Bronchial epithelial cell (primary cell): ENCODE data around the gene EPRS1. TPM values are rescaled to one million over a fixed set of nuclear protein-coding genes. Genes with fewer than 3 reads are reported as not detected.

Experiments
- DNase-seq: peaks from one replicate; pipeline ENCODE4 v3.0.0-alpha.2; 2010; ENCODE audit warnings: low read depth
- FAIRE-seq: peaks from 2 replicates; lab custom pipeline; 2011; peaks lifted over from hg19 to GRCh38; lab: Jason Lieb, UNC
- H3K27me3 ChIP-seq: 2 replicates; pipeline ENCODE4 v1.5.1; 2011; ENCODE audit warnings: low read length; ENCODE audit not compliant: control insufficient read depth, insufficient read depth
- H3K36me3 ChIP-seq: 2 replicates; pipeline ENCODE4 v1.5.1; 2011; ENCODE audit warnings: low read length; ENCODE audit not compliant: control insufficient read depth, insufficient read depth
- H3K4me3 ChIP-seq: 2 replicates; pipeline ENCODE4 v1.5.1; 2011; ENCODE audit warnings: mild to moderate bottlenecking, low read depth, low read length, control low read depth
- total RNA-seq: library from RNA; depleted of rRNA; stranded (reverse); fragments of >200 nt; gene quantifications from 2 replicates; pipeline ENCODE4 v1.2.1, GENCODE V29; 2014
- TF ChIP-seq, protein P1 (sequence below): IDR thresholded peaks from 2 replicates; pipeline ENCODE4 v1.5.1; 2011; ENCODE audit warnings: mild to moderate bottlenecking, moderate library complexity, low read length, control low read depth, inconsistent platforms; ENCODE audit not compliant: insufficient read depth, severe bottlenecking

Gene EPRS1
- total RNA-seq, 1 donor from 2014 or later: 165 TPM

- Histone ChIP-seq H3K36me3 (no peaks in the 10 kb centered on the region), H3K27me3 (no peaks in the 10 kb centered on the region), H3K4me3 (no peak overlapping the region)
- DNase-seq (peak; percentile 25), FAIRE-seq (no peak)
- TF ChIP-seq, protein P1, sequence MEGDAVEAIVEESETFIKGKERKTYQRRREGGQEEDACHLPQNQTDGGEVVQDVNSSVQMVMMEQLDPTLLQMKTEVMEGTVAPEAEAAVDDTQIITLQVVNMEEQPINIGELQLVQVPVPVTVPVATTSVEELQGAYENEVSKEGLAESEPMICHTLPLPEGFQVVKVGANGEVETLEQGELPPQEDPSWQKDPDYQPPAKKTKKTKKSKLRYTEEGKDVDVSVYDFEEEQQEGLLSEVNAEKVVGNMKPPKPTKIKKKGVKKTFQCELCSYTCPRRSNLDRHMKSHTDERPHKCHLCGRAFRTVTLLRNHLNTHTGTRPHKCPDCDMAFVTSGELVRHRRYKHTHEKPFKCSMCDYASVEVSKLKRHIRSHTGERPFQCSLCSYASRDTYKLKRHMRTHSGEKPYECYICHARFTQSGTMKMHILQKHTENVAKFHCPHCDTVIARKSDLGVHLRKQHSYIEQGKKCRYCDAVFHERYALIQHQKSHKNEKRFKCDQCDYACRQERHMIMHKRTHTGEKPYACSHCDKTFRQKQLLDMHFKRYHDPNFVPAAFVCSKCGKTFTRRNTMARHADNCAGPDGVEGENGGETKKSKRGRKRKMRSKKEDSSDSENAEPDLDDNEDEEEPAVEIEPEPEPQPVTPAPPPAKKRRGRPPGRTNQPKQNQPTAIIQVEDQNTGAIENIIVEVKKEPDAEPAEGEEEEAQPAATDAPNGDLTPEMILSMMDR: no peak
These were observed 38.2 kb upstream of the EPRS1 start for GRCh38 chr1:220084460-220084859.

DNA sequence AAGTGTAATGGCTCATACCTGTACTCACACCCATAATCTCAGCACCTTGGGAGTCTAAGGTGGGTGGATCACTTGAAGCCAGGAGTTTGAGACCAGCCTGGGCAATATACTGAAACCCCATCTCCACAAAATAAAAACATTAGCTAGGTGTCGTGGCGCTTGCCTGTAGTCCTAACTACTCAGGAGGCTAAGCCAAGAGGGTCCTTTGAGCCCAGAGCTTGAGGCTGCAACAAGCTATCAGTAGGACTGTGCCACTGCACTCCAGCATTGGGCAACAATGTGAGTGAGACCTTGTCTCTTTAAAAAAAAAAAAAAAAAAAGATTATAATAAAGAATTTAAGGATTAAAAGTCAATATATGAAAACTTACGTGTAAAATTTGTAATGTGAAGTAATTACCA lies 31.6 kb upstream of the EPRS1 start:
- DNase-seq (no peak), FAIRE-seq (no peak)
- H3K4me3 ChIP-seq: no peak overlapping the region
- no peaks in the 10 kb centered on the region for H3K27me3 ChIP-seq
- no peaks in the 10 kb centered on the region for H3K36me3 ChIP-seq
- TF ChIP-seq, protein P1: no peak

GRCh38 chr1:220076861-220077762 lies 30.8 kb upstream of the EPRS1 start:
- Histone ChIP-seq H3K4me3 (no peak overlapping the region), H3K27me3 (no peaks in the 10 kb centered on the region), H3K36me3 (peaks cover 1% of the 10 kb centered on the region)
- DNase-seq: peak; percentile 3
- TF ChIP-seq, protein P1: no peak
- no peak for FAIRE-seq

DNA sequence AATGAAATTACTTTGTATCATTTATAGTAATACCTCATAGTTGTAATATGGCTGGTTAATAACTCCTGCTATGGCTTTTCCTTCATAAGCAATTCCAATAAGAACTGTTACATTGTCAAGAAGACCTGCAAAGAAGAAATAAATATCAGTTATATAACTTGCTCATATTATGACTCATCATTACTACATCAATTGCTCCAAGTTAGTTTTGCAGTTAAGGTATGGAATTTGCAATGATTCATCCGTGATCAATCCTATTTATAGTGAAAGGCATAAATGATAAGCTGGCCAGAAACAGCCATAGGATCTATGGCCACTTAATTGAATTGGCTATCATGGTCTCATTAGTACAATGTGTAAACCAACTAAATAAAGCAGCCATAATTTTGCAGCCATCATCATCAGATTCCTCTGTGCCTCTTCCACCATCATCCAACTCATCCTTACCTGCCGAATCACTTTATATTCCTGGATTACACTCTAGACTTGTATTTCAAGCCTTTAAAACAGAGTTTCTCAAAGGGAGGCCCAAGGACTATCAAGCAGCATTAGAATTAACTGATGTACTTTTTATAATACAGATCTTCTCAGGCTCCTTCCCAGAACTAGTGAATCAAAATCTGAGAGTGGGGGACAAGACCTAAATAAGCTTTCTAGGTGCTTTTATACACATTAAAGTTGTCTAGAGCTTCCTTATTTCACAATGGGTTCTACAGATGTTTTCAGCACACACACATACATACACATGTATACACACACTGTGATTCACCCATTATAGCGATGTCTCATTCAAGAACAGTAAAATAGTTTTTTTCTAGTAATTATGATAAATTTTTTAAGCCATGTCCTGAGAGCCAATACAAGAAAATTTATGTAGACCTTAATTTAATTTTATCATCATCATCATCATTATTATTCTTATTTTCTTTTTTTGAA lies 21.2 kb upstream of the EPRS1 start:
- Histone ChIP-seq H3K36me3 (peaks cover 10% of the 10 kb centered on the region), H3K27me3 (no peaks in the 10 kb centered on the region), H3K4me3 (no peak overlapping the region)
- TF ChIP-seq, protein P1: no peak
- FAIRE-seq (no peak), DNase-seq (peak; percentile 91)

GRCh38 chr1:220062629-220063028 lies 16.3 kb upstream of the EPRS1 start:
- FAIRE-seq (no peak), DNase-seq (no peak)
- TF ChIP-seq, protein P1: no peak
- H3K36me3 ChIP-seq: peaks cover 9% of the 10 kb centered on the region
- H3K27me3 ChIP-seq: no peaks in the 10 kb centered on the region
- H3K4me3 ChIP-seq: no peak overlapping the region
